Ascending aorta (tissue), 2 donors: ENCODE measurements around the gene ATF7. TPM values are rescaled to one million over a fixed set of nuclear protein-coding genes. Genes with fewer than 3 reads are reported as not detected.

Experiments
- DNase-seq, 2 donors: peaks; one replicate each; pipeline ENCODE4 v3.0.0-alpha.2; 2019; ENCODE audit warnings: low spot score in 2 of 2
- H3K27ac ChIP-seq, 2 donors: fragments of 200-600 bp; sonication (generic); one replicate each; pipeline ENCODE4 v1.5.1; 2016 to 2017; ENCODE audit warnings: mild to moderate bottlenecking in 1 of 2
- H3K27me3 ChIP-seq: fragments of 200-600 bp; sonication (generic); one replicate; pipeline ENCODE4 v1.5.1; 2017
- H3K36me3 ChIP-seq, 2 donors: fragments of 200-600 bp; sonication (generic); one replicate each; pipeline ENCODE4 v1.5.1; 2016
- H3K4me1 ChIP-seq, 2 donors: fragments of 200-600 bp; sonication (generic); one replicate each; pipeline ENCODE4 v1.5.1; 2016 to 2017; ENCODE audit warnings: mild to moderate bottlenecking in 1 of 2
- H3K4me3 ChIP-seq, 2 donors: fragments of 200-600 bp; sonication (generic); one replicate each; pipeline ENCODE4 v1.5.1; 2016 to 2017; ENCODE audit warnings: mild to moderate bottlenecking in 1 of 2
- H3K9me3 ChIP-seq, 2 donors: fragments of 200-600 bp; sonication (generic); one replicate each; pipeline ENCODE4 v1.5.1; 2016
- CTCF ChIP-seq, 3 experiments: fragments of 200-600 bp in 2 of 3; fragments of 450-650 bp in 1 of 3; sonication (generic) in 2 of 3; IDR thresholded peaks; one replicate each; pipeline ENCODE4 v1.5.1; 2016 to 2019; ENCODE audit warnings: antibody characterized with exemption in 3 of 3, mild to moderate bottlenecking in 1 of 3, moderate library complexity in 1 of 3
- intact Hi-C: fragments of 100-400 bp; cut with DNase I; formaldehyde crosslinking; loops from one replicate; pipeline ENCODE4 v1.15.1; 2023
- total RNA-seq: library from RNA; depleted of rRNA; stranded (reverse); fragments of >200 nt; gene quantifications from one replicate; pipeline ENCODE4 v1.1.0, GENCODE V29; 2016

The ATF7 gene
- total RNA-seq, 1 donor from 2014 or later = 67.6 TPM

GRCh38 chr12:53495903-53496751 lies 130.1 kb downstream of the ATF7 start:
- Histone ChIP-seq H3K36me3 (no peaks in the 10 kb centered on the region), H3K27ac (peak overlapping the region; percentile 30 to 33), H3K27me3 (no peaks in the 10 kb centered on the region), H3K9me3 (no peaks in the 10 kb centered on the region), H3K4me1 (peaks cover 6 to 20% of the 10 kb centered on the region in 2 donors), H3K4me3 (no peak overlapping the region)
- no peak for TF ChIP-seq CTCF (IDR thresholded peaks at IDR 0.05)
- peak in 1 of 2 donors; percentile 79 for DNase-seq
- intact Hi-C loops = no loop called here

- intact Hi-C loops = loop anchor here (2.0 kb wide), 1 partner anchor 41 kb away; the partner anchor contains the start of gene PCBP2
- no peak for TF ChIP-seq CTCF (IDR thresholded peaks at IDR 0.05)
- peak overlapping the region; percentile 57 to 72 for H3K4me3 ChIP-seq
- DNase-seq = no peak
- peaks cover 3 to 20% of the 10 kb centered on the region in 2 donors for H3K4me1 ChIP-seq
- H3K27ac ChIP-seq = peak overlapping the region; percentile 86 to 88
- no peaks in the 10 kb centered on the region for H3K27me3 ChIP-seq
- H3K9me3 ChIP-seq = no peaks in the 10 kb centered on the region
- no peaks in the 10 kb centered on the region for H3K36me3 ChIP-seq
Measured at GRCh38 chr12:53493610-53494391, 132.4 kb downstream of the ATF7 start.

GRCh38 chr12:53492830-53493609 lies 133.2 kb downstream of the ATF7 start:
- DNase-seq = peak; percentile 87 to 97
- Histone ChIP-seq H3K4me1 (peaks cover 3 to 15% of the 10 kb centered on the region in 2 donors), H3K36me3 (peaks cover under 1 to 4% of the 10 kb centered on the region in 2 donors), H3K9me3 (no peaks in the 10 kb centered on the region), H3K4me3 (peak overlapping the region; percentile 57 to 72), H3K27ac (peak overlapping the region; percentile 86 to 88), H3K27me3 (no peaks in the 10 kb centered on the region)
- intact Hi-C loops = loop anchor here (2.0 kb wide), 1 partner anchor 40 kb away; the partner anchor contains the start of gene PCBP2
- no peak for TF ChIP-seq CTCF (IDR thresholded peaks at IDR 0.05)

- peak overlapping the region; percentile 86 to 88 for H3K27ac ChIP-seq
- peaks cover 4 to 6% of the 10 kb centered on the region in 2 donors for H3K36me3 ChIP-seq
- H3K27me3 ChIP-seq = no peaks in the 10 kb centered on the region
- H3K4me3 ChIP-seq = peak overlapping the region; percentile 57 to 72
- intact Hi-C loops = loop anchor here (2.0 kb wide), 1 partner anchor 39 kb away; the partner anchor contains the start of gene PCBP2
- H3K4me1 ChIP-seq = peaks cover 3 to 15% of the 10 kb centered on the region in 2 donors
- DNase-seq = no peak
- no peaks in the 10 kb centered on the region for H3K9me3 ChIP-seq
- no peak for TF ChIP-seq CTCF (IDR thresholded peaks at IDR 0.05)
Measured at GRCh38 chr12:53492188-53492587, 134.0 kb downstream of the ATF7 start.

GRCh38 chr12:53489242-53489864 lies 136.8 kb downstream of the ATF7 start:
- Histone ChIP-seq H3K27ac (no peak overlapping the region), H3K9me3 (no peaks in the 10 kb centered on the region), H3K36me3 (peaks cover 28 to 34% of the 10 kb centered on the region in 2 donors), H3K27me3 (no peaks in the 10 kb centered on the region), H3K4me3 (no peak overlapping the region), H3K4me1 (peaks cover 3 to 15% of the 10 kb centered on the region in 2 donors)
- no peak for DNase-seq
- intact Hi-C loops = no loop called here
- no peak for TF ChIP-seq CTCF (IDR thresholded peaks at IDR 0.05)
